Panc1 (cell line): ENCODE data around the gene HSP90AA1. TPM values are rescaled to one million over a fixed set of nuclear protein-coding genes. Genes with fewer than 3 reads are reported as not detected.

Experiments
- ATAC-seq: fragments of 200-7000 bp; cut with Tn5 transposase; 2 replicates; pipeline ENCODE4 v1.9.1; 2020; ENCODE audit warnings: mild to moderate bottlenecking, moderate library complexity
- BruUV-seq: library from RNA; stranded (reverse); fragments of 400-500 nt; replicated peaks from 2 replicates; lab custom pipeline; 2021; lab: Mats Ljungman, UMichigan
- CTCF ChIA-PET: fragments of 300-600 bp; sonication (Branson Sonifier 250); formaldehyde crosslinking; loops from one replicate; lab custom pipeline; 2022; ENCODE audit warnings: antibody characterized with exemption; lab: Charles Lee
- POLR2A ChIA-PET: fragments of 300-600 bp; sonication (Branson Sonifier 250); formaldehyde crosslinking; loops from one replicate; lab custom pipeline; 2022; ENCODE audit warnings: antibody characterized with exemption; lab: Charles Lee
- DNase-seq: peaks from one replicate; pipeline ENCODE4 v3.0.0-alpha.2; 2010; ENCODE audit warnings: low read depth, low spot score
- H3K27ac ChIP-seq: 2 replicates; pipeline ENCODE4 v1.5.1; 2011; ENCODE audit warnings: mild to moderate bottlenecking, low read length, inconsistent platforms
- H3K27me3 ChIP-seq: fragments of 200-500 bp; sonication (Bioruptor generic); 2 replicates; pipeline ENCODE4 v1.6.0; 2014; ENCODE audit warnings: low read length, inconsistent platforms; ENCODE audit not compliant: control insufficient read depth, insufficient read depth
- H3K36me3 ChIP-seq: fragments of 200-500 bp; sonication (Bioruptor generic); 2 replicates; pipeline ENCODE4 v1.5.1; 2014; ENCODE audit warnings: inconsistent platforms, mild to moderate bottlenecking, low read length, moderate library complexity; ENCODE audit not compliant: control insufficient read depth, insufficient read depth
- H3K4me1 ChIP-seq: 2 replicates; pipeline ENCODE4 v1.5.1; 2011; ENCODE audit warnings: inconsistent platforms, mild to moderate bottlenecking, low read length, moderate library complexity; ENCODE audit not compliant: control insufficient read depth, insufficient read depth
- H3K4me3 ChIP-seq, 2 experiments: 2 replicates each; pipeline ENCODE4 v1.5.1; 2011 to 2012; ENCODE audit warnings: low read depth in 2 of 2, low read length in 2 of 2, mild to moderate bottlenecking in 2 of 2, inconsistent platforms in 1 of 2, moderate library complexity in 1 of 2
- H3K9me3 ChIP-seq: fragments of 200-500 bp; sonication (Bioruptor generic); 2 replicates; pipeline ENCODE4 v1.5.1; 2014; ENCODE audit warnings: low read depth, mild to moderate bottlenecking, inconsistent platforms, low read length, moderate library complexity; ENCODE audit not compliant: control insufficient read depth, insufficient read depth
- POLR2AphosphoS5 ChIP-seq: IDR thresholded peaks from 2 replicates; pipeline ENCODE4 v1.6.1; 2012; ENCODE audit warnings: mild to moderate bottlenecking, low read depth, low read length, moderate library complexity
- REST ChIP-seq, 2 experiments: IDR thresholded peaks; 2 replicates each; pipeline ENCODE4 v1.6.1; 2011 to 2012; ENCODE audit warnings: low read depth in 2 of 2, control low read depth in 1 of 2, low read length in 1 of 2, mild to moderate bottlenecking in 1 of 2, moderate library complexity in 1 of 2; ENCODE audit not compliant: insufficient read depth in 1 of 2
- SIN3A ChIP-seq: IDR thresholded peaks from 2 replicates; pipeline ENCODE4 v1.6.1; 2012; ENCODE audit warnings: low read depth, mild to moderate bottlenecking, low read length, moderate library complexity, borderline replicate concordance; ENCODE audit not compliant: insufficient read depth
- TCF7L2 ChIP-seq: IDR thresholded peaks from 2 replicates; pipeline ENCODE4 v1.6.1; 2011; ENCODE audit warnings: mild to moderate bottlenecking, low read depth, low read length, inconsistent platforms
- in situ Hi-C: cut with HindIII; loops from 2 replicates; pipeline ENCODE4 v1.10.0; 2016; ENCODE audit warnings: low sequenced_read_pairs, low pct_unique_long_range_greater_than_20kb
- intact Hi-C: fragments of 100-400 bp; cut with micrococcal nuclease; formaldehyde crosslinking; loops from one replicate; pipeline ENCODE4 v1.10.0; 2022; ENCODE audit not compliant: unreplicated experiment
- total RNA-seq: library from RNA; stranded (reverse); gene quantifications from one replicate; pipeline ENCODE4 v1.2.1, GENCODE V29; 2021; ENCODE audit not compliant: unreplicated experiment
- TF ChIP-seq, protein P1 (sequence below): fragments of 450-650 bp; IDR thresholded peaks from 2 replicates; pipeline ENCODE4 v1.5.1; 2017; ENCODE audit warnings: mild to moderate bottlenecking

The HSP90AA1 gene
- total RNA-seq, 1 experiment from 2014 or later = 383 TPM

DNA sequence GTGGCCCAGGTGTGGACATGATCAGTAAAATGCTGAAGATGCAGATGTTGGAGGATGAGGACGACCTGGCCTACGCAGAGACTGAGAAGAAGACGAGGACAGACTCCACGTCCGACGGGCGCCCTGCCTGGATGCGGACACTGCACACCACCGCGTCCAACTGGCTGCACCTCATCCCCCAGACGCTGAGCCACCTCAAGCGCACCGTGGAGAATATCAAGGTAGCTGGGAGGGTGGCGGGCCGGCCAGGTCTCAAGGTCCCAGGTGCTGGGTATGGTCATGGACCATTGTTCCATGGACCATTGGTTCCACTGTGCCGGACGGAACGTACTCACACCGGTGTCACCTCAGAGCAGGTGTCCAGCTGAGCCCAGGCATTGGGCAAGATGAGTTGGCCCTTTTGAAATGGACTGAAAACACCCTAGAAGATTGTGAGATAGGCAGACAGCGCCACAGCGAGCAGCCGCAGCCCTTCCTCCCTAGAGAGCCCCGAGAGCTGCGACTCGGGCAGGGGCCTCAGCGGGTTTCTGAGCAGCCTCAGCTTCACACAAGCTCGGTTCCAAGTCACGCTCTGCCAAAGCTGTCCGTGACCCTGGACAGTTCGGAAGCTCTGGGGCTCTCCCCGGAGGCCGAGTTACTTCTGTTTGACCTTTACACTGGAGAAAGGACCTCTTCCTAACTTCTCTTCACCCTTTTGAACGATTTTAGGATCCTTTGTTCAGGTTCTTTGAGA, 38.9 kb downstream of the HSP90AA1 start:
- ChIA-PET CTCF (no interaction called here), POLR2A (no interaction called here)
- TF ChIP-seq, protein P1, sequence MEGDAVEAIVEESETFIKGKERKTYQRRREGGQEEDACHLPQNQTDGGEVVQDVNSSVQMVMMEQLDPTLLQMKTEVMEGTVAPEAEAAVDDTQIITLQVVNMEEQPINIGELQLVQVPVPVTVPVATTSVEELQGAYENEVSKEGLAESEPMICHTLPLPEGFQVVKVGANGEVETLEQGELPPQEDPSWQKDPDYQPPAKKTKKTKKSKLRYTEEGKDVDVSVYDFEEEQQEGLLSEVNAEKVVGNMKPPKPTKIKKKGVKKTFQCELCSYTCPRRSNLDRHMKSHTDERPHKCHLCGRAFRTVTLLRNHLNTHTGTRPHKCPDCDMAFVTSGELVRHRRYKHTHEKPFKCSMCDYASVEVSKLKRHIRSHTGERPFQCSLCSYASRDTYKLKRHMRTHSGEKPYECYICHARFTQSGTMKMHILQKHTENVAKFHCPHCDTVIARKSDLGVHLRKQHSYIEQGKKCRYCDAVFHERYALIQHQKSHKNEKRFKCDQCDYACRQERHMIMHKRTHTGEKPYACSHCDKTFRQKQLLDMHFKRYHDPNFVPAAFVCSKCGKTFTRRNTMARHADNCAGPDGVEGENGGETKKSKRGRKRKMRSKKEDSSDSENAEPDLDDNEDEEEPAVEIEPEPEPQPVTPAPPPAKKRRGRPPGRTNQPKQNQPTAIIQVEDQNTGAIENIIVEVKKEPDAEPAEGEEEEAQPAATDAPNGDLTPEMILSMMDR = no peak
- TF ChIP-seq REST (IDR thresholded peaks at IDR 0.05; ENCODE audit: insufficient read depth in 1 of 2, low read depth in 2 of 2, low read length in 1 of 2) (no peak), TCF7L2 (no peak), SIN3A (no peak), POLR2AphosphoS5 (no peak)
- no peaks in the 10 kb centered on the region for H3K9me3 ChIP-seq
- H3K27me3 ChIP-seq = no peaks in the 10 kb centered on the region
- ATAC-seq = no peak
- H3K36me3 ChIP-seq = peaks cover 7% of the 10 kb centered on the region; the same call in 1 of the 2 replicates
- no peak overlapping the region for H3K27ac ChIP-seq
- no peak for DNase-seq
- H3K4me3 ChIP-seq = no peak overlapping the region
- H3K4me1 ChIP-seq = no peaks in the 10 kb centered on the region
- in situ Hi-C loops = no loop called here
- intact Hi-C loops = no loop called here
- no TSS peak for BruUV-seq

DNA sequence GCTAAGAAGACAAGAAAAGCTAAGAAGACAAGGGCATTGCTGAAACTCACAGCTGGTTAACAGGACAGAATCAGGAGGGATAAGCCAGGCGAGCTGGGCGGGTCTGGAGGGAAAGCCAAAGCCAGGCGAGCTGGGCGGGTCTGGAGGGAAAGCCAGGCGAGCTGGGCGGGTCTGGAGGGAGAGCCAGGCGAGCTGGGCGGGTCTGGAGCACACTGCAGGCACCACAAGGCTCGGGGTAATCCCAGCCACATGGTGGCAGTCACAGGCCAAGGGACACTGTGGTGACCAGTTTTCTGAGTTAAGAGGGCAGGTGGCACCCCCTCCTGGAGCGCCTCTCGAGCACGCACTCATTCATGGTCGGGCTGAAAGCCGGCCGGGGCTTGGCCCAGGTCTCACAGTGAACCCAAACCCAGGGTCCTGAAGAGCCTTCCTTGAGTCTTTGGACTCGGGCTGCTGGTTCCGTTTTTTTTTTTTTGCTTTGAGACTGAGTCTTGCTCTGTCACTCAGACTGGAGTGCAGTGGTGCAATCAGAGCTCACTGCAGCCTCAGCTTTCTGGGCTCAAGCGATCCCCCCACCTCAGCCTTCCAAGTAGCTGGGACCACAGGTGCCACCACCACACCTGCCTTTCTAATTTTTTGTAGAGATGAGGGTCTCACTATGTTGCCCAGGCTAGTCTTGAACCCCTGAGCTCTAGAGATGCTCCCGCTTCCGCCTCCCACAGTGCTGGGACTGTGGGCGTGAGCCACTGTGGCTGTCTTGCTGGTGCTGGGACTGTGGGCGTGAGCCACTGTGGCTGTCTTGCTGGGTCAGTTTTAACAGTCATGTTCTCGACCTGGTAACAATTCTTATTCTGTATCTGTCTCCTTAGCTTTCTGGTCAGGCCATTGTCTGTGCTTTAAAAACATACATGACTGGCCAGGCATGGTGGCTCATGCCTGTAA, 40.2 kb downstream of the HSP90AA1 start:
- ATAC-seq = peak; percentile 90

More for the DNA sequence above, 40.2 kb downstream of the HSP90AA1 start:
- H3K36me3 ChIP-seq = peaks cover 7% of the 10 kb centered on the region; the same call in 1 of the 2 replicates
- intact Hi-C loops (no loop called here), in situ Hi-C loops (no loop called here)
- no peak for DNase-seq
- ChIA-PET CTCF (interaction anchor here (0.6 kb wide), 1 partner anchor 264 kb away, joined by 5 read pairs; no protein-coding TSS in a partner anchor), POLR2A (no interaction called here)
- TF ChIP-seq TCF7L2 (no peak), SIN3A (no peak), POLR2AphosphoS5 (no peak), REST (IDR thresholded peaks at IDR 0.05; ENCODE audit: insufficient read depth in 1 of 2, low read depth in 2 of 2, low read length in 1 of 2) (no peak)
- TF ChIP-seq, protein P1 = no peak; the same call in 1 of the 2 replicates
- no peak overlapping the region for H3K4me3 ChIP-seq
- H3K9me3 ChIP-seq = no peaks in the 10 kb centered on the region
- no peaks in the 10 kb centered on the region for H3K4me1 ChIP-seq
- BruUV-seq = no TSS peak
- H3K27ac ChIP-seq = no peak overlapping the region
- H3K27me3 ChIP-seq = no peaks in the 10 kb centered on the region
